ENCODE data around the gene ALPL.

DNA sequence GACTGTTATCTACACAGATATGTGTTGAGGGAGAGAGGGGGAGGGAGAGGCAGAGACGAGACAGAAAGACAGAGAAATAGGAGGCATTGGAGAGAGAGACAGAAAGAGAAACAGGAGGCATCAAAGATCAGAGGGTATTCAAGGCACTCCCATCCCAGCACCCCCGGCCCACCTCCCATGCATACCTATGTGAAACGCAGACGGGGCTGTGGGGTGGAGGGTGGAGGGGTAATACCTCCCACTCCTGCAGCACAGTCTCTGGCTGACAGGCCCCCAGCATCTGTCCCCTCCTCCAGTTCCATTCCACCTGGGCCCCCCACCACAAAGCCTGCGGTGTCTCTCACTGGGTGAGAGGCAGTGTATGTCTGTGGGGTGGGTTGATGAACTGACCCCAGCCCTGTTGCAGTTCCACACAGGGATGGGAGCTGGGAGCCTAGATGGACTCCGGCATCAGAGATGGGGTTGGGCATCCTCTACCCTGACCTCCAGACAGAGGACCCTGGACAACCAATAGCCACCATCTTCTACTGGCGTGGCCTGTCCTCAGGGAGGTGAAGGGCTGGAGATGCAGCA, 110.2 kb downstream of the ALPL start:
- TF ChIP-seq, protein P1, sequence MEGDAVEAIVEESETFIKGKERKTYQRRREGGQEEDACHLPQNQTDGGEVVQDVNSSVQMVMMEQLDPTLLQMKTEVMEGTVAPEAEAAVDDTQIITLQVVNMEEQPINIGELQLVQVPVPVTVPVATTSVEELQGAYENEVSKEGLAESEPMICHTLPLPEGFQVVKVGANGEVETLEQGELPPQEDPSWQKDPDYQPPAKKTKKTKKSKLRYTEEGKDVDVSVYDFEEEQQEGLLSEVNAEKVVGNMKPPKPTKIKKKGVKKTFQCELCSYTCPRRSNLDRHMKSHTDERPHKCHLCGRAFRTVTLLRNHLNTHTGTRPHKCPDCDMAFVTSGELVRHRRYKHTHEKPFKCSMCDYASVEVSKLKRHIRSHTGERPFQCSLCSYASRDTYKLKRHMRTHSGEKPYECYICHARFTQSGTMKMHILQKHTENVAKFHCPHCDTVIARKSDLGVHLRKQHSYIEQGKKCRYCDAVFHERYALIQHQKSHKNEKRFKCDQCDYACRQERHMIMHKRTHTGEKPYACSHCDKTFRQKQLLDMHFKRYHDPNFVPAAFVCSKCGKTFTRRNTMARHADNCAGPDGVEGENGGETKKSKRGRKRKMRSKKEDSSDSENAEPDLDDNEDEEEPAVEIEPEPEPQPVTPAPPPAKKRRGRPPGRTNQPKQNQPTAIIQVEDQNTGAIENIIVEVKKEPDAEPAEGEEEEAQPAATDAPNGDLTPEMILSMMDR (conservative IDR thresholded peaks at IDR 0.05) = no peak
- no peak for TF ChIP-seq EZH2 (IDR thresholded peaks at IDR 0.05; ENCODE audit: low read depth)
